HEK293 (cell line): ENCODE data around the gene NDUFV2.

Source experiments
- CTCF ChIA-PET: fragments of 350-600 bp; formaldehyde crosslinking; extraction: SDS; loops from one replicate; lab custom pipeline; 2021; ENCODE audit warnings: antibody characterized with exemption; lab: Yijun Ruan, JAX
- POLR2A ChIA-PET: fragments of 300-600 bp; formaldehyde crosslinking; extraction: SDS; loops from one replicate; lab custom pipeline; 2020; ENCODE audit warnings: antibody characterized with exemption, inconsistent platforms; lab: Yijun Ruan, JAX
- H3K27ac ChIP-seq: fragments of 200-500 bp; sonication (Bioruptor generic); 2 replicates; pipeline ENCODE4 v1.5.1; 2014; ENCODE audit warnings: low read depth, low read length, control low read depth, inconsistent platforms; ENCODE audit errors: extremely low read depth
- H3K36me3 ChIP-seq, 2 experiments: fragments of 200-500 bp in 1 of 2; sonication (Bioruptor generic) in 1 of 2; 1 replicate in 1 of 2; 2 replicates in 1 of 2; pipeline ENCODE4 v1.5.1; 2014 to 2017; ENCODE audit warnings: inconsistent platforms in 2 of 2, low read length in 2 of 2; ENCODE audit not compliant: control insufficient read depth in 2 of 2, insufficient read depth in 1 of 2
- H3K4me1 ChIP-seq: fragments of 200-500 bp; sonication (Bioruptor generic); 2 replicates; pipeline ENCODE4 v1.5.1; 2014; ENCODE audit warnings: mild to moderate bottlenecking, low read length, inconsistent platforms; ENCODE audit not compliant: control insufficient read depth, insufficient read depth
- H3K4me3 ChIP-seq: 2 replicates; pipeline ENCODE4 v1.5.1; 2011; ENCODE audit warnings: low read depth, mild to moderate bottlenecking, control low read depth, low read length, moderate library complexity
- H3K9me3 ChIP-seq: fragments of 200-500 bp; sonication (Bioruptor generic); 2 replicates; pipeline ENCODE4 v1.5.1; 2014; ENCODE audit warnings: low read depth, low read length, inconsistent platforms; ENCODE audit not compliant: control insufficient read depth, insufficient read depth
- TCF7L2 ChIP-seq: IDR thresholded peaks from 2 replicates; pipeline ENCODE4 v1.6.1; 2011; ENCODE audit warnings: low read depth, mild to moderate bottlenecking, inconsistent platforms, low read length, moderate library complexity, borderline replicate concordance
- ZBTB1 ChIP-seq: fragments of 450-650 bp; formaldehyde crosslinking; IDR thresholded peaks from 2 replicates; pipeline ENCODE4 v1.5.1; 2016; ENCODE audit warnings: missing biosample characterization, missing genetic modification characterization
- ZBTB17 ChIP-seq: fragments of 450-650 bp; formaldehyde crosslinking; IDR thresholded peaks from 2 replicates; pipeline ENCODE4 v1.5.1; 2016; ENCODE audit warnings: missing biosample characterization, missing genetic modification characterization
- ZNF248 ChIP-seq: fragments of 450-650 bp; formaldehyde crosslinking; IDR thresholded peaks from 2 replicates; pipeline ENCODE4 v1.5.1; 2017; ENCODE audit warnings: missing biosample characterization, missing genetic modification characterization
- ZNF394 ChIP-seq: fragments of 450-650 bp; formaldehyde crosslinking; IDR thresholded peaks from 2 replicates; pipeline ENCODE4 v1.5.1; 2016; ENCODE audit warnings: missing biosample characterization, missing genetic modification characterization, mild to moderate bottlenecking, moderate library complexity, borderline replicate concordance
- ZNF580 ChIP-seq: fragments of 450-650 bp; formaldehyde crosslinking; IDR thresholded peaks from 2 replicates; pipeline ENCODE4 v1.5.1; 2016; ENCODE audit warnings: missing biosample characterization, missing genetic modification characterization
- ZNF600 ChIP-seq: fragments of 450-650 bp; formaldehyde crosslinking; IDR thresholded peaks from 2 replicates; pipeline ENCODE4 v1.5.1; 2016; ENCODE audit warnings: missing biosample characterization, missing genetic modification characterization
- ZNF629 ChIP-seq: fragments of 450-650 bp; formaldehyde crosslinking; IDR thresholded peaks from 2 replicates; pipeline ENCODE4 v1.5.1; 2017; ENCODE audit warnings: missing biosample characterization, missing genetic modification characterization
- ZNF707 ChIP-seq: fragments of 450-650 bp; formaldehyde crosslinking; IDR thresholded peaks from 2 replicates; pipeline ENCODE4 v1.5.1; 2016; ENCODE audit warnings: missing biosample characterization, missing genetic modification characterization
- ZNF777 ChIP-seq: fragments of 450-650 bp; formaldehyde crosslinking; IDR thresholded peaks from 2 replicates; pipeline ENCODE4 v1.5.1; 2017; ENCODE audit warnings: missing biosample characterization, missing genetic modification characterization, borderline replicate concordance
- TF ChIP-seq, protein P1 (sequence below): fragments of 450-650 bp; formaldehyde crosslinking; IDR thresholded peaks from 2 replicates; pipeline ENCODE4 v1.5.1; 2016; ENCODE audit warnings: missing biosample characterization, missing genetic modification characterization

The NDUFV2 gene

GRCh38 chr18:9181275-9181674, 78.8 kb downstream of the NDUFV2 start:
- Histone ChIP-seq H3K9me3 (no peaks in the 10 kb centered on the region), H3K4me1 (no peaks in the 10 kb centered on the region), H3K36me3 (peaks cover 0 to 5% of the 10 kb centered on the region in 2 experiments; a peak in 1 of 3 replicates), H3K27ac (no peak overlapping the region), H3K4me3 (no peak overlapping the region)
- TF ChIP-seq ZBTB17 (tag by site-specific recombination) (no peak), ZNF394 (tag by site-specific recombination) (no peak), ZNF600 (tag by site-specific recombination) (no peak), ZNF629 (no peak), ZNF580 (tag by site-specific recombination) (no peak), ZBTB1 (tag by site-specific recombination) (no peak), ZNF707 (tag by site-specific recombination) (no peak), TCF7L2 (no peak)
- ChIA-PET CTCF (interaction anchor here (0.5 to 1.1 kb wide), 2 partner anchors 62 to 471 kb away, joined by 3 to 5 read pairs; no protein-coding TSS in a partner anchor), POLR2A (no interaction called here)

DNA sequence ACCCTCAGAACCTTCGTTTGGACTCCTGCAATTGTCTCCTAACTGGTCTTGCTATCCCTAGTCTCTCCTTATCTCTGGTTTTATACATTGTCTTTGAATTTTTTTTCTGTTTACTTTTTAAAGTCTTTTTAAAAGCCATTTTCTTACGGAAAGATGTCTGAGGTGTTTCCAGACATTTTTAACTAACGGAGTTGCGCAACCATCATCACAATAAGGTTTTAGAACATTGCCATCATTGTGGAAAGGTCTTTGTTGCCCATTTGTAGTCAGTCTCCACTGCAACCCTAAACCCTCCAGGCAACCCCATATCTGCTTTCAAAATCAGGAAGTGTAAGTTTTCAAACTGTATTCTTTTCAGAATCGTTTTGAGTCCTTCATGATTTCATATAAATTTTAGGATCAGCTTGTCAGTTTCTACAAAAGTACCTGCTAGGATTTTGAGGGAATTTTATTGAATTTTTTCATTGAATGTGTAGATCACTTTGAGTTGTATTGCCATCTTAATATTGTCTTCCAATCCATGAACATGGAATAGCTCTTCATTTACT, 80.4 kb downstream of the NDUFV2 start:
- Histone ChIP-seq H3K4me1 (no peaks in the 10 kb centered on the region; the same call in 1 of the 2 replicates), H3K36me3 (peaks cover 0 to 5% of the 10 kb centered on the region in 2 experiments; a peak in 1 of 3 replicates), H3K27ac (no peak overlapping the region), H3K4me3 (no peak overlapping the region), H3K9me3 (no peaks in the 10 kb centered on the region)
- POLR2A ChIA-PET, result no interaction called here
- TF ChIP-seq ZNF248 (tag by site-specific recombination), result peak; percentile 89; the same call in 1 of the 2 replicates
- TF ChIP-seq, protein P1, sequence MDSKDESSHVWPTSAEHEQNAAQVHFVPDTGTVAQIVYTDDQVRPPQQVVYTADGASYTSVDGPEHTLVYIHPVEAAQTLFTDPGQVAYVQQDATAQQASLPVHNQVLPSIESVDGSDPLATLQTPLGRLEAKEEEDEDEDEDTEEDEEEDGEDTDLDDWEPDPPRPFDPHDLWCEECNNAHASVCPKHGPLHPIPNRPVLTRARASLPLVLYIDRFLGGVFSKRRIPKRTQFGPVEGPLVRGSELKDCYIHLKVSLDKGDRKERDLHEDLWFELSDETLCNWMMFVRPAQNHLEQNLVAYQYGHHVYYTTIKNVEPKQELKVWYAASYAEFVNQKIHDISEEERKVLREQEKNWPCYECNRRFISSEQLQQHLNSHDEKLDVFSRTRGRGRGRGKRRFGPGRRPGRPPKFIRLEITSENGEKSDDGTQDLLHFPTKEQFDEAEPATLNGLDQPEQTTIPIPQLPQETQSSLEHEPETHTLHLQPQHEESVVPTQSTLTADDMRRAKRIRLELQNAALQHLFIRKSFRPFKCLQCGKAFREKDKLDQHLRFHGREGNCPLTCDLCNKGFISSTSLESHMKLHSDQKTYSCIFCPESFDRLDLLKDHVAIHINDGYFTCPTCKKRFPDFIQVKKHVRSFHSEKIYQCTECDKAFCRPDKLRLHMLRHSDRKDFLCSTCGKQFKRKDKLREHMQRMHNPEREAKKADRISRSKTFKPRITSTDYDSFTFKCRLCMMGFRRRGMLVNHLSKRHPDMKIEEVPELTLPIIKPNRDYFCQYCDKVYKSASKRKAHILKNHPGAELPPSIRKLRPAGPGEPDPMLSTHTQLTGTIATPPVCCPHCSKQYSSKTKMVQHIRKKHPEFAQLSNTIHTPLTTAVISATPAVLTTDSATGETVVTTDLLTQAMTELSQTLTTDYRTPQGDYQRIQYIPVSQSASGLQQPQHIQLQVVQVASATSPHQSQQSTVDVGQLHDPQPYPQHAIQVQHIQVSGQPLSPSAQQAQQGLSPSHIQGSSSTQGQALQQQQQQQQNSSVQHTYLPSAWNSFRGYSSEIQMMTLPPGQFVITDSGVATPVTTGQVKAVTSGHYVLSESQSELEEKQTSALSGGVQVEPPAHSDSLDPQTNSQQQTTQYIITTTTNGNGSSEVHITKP, result no peak
- TF ChIP-seq ZNF777 (tag by site-specific recombination), result no peak
- CTCF ChIA-PET, result interaction anchor here (0.8 kb wide), 1 partner anchor 137 kb away, joined by 3 read pairs; no protein-coding TSS in a partner anchor
